Activated CD4-positive, alpha-beta T cell treated with anti-CD3 and anti-CD28 coated beads for 48 hours (primary cell): ENCODE results near the gene FMN1.

Experiments used
- DNase-seq: peaks from one replicate; pipeline ENCODE4 v3.0.0-alpha.2; 2020

The FMN1 gene

GRCh38 chr15:33200903-33201302 lies 6.4 kb upstream of the FMN1 start:
- no peak for DNase-seq

- no peak for DNase-seq
These were observed 5.9 kb upstream of the FMN1 start for GRCh38 chr15:33200444-33200843.

- no peak for DNase-seq
These were observed 4.0 kb upstream of the FMN1 start for GRCh38 chr15:33198541-33198940.

GRCh38 chr15:33197636-33198035 lies 3.1 kb upstream of the FMN1 start:
- DNase-seq = no peak

- peak; percentile 5 for DNase-seq
These were observed 277 bp downstream of the FMN1 start for GRCh38 chr15:33194237-33194636.

- DNase-seq = no peak
These were observed 2.9 kb downstream of the FMN1 start for GRCh38 chr15:33191591-33191990.

GRCh38 chr15:33190539-33190938 lies 4.0 kb downstream of the FMN1 start:
- DNase-seq = peak; percentile 56

GRCh38 chr15:33188641-33189257 lies 5.8 kb downstream of the FMN1 start:
- DNase-seq = no peak

GRCh38 chr15:33188159-33188558 lies 6.4 kb downstream of the FMN1 start:
- no peak for DNase-seq

GRCh38 chr15:33183334-33183733 lies 11.2 kb downstream of the FMN1 start:
- DNase-seq = no peak

GRCh38 chr15:33182926-33183325 lies 11.6 kb downstream of the FMN1 start:
- no peak for DNase-seq

GRCh38 chr15:33182278-33182905 lies 12.1 kb downstream of the FMN1 start:
- no peak for DNase-seq

- no peak for DNase-seq
These were observed 14.6 kb downstream of the FMN1 start for GRCh38 chr15:33179874-33180273.

GRCh38 chr15:33171202-33171601 lies 23.3 kb downstream of the FMN1 start:
- DNase-seq = no peak

- DNase-seq = no peak
These were observed 24.9 kb downstream of the FMN1 start for GRCh38 chr15:33169625-33170024.

GRCh38 chr15:33168444-33168843 lies 26.1 kb downstream of the FMN1 start:
- DNase-seq = no peak

- no peak for DNase-seq
These were observed 30.7 kb downstream of the FMN1 start for GRCh38 chr15:33163816-33164215.

- no peak for DNase-seq
These were observed 33.3 kb downstream of the FMN1 start for GRCh38 chr15:33161209-33161608.

- no peak for DNase-seq
These were observed 33.8 kb downstream of the FMN1 start for GRCh38 chr15:33160581-33161165.

GRCh38 chr15:33159726-33160453 lies 34.6 kb downstream of the FMN1 start:
- peak; percentile 10 for DNase-seq

- no peak for DNase-seq
These were observed 36.1 kb downstream of the FMN1 start for GRCh38 chr15:33158366-33158765.

GRCh38 chr15:33157371-33158037 lies 37.0 kb downstream of the FMN1 start:
- no peak for DNase-seq

- DNase-seq = no peak
These were observed 38.7 kb downstream of the FMN1 start for GRCh38 chr15:33155691-33156420.
